Stimulated activated effector memory CD8-positive, alpha-beta T cell treated with anti-CD3 and anti-CD28 coated beads, Interleukin-12 subunit alpha, Interleukin-12 subunit beta, amount 100 ng/mL, for 72 hours (primary cell): ENCODE results near the gene RMND5B.
"Not testable (repeated sequence)": the region's sequence is repeated elsewhere in the genome, so short reads cannot be mapped to it uniquely, and the experiment has no call there.

Experiments used
- ATAC-seq: fragments of 150-1000 bp; cut with Tn5 transposase; 2 replicates; pipeline ENCODE4 v1.10.0; 2021
- DNase-seq, 2 donors: peaks; one replicate each; pipeline ENCODE4 v3.0.0; 2021 to 2022; ENCODE audit warnings: low spot score in 2 of 2
- H3K27ac Mint-ChIP-seq: one replicate; pipeline ENCODE4 v1.8.0; 2022; ENCODE audit warnings: mild to moderate bottlenecking, mixed read lengths
- H3K36me3 Mint-ChIP-seq: one replicate; pipeline ENCODE4 v1.8.0; 2022; ENCODE audit warnings: mild to moderate bottlenecking, mixed read lengths
- H3K4me1 Mint-ChIP-seq: one replicate; pipeline ENCODE4 v1.8.0; 2022; ENCODE audit warnings: mixed read lengths
- H3K4me3 Mint-ChIP-seq: one replicate; pipeline ENCODE4 v1.8.0; 2022; ENCODE audit warnings: mild to moderate bottlenecking, mixed read lengths
- H3K9me3 Mint-ChIP-seq: one replicate; pipeline ENCODE4 v1.8.0; 2022; ENCODE audit warnings: mixed read lengths

Gene RMND5B

DNA sequence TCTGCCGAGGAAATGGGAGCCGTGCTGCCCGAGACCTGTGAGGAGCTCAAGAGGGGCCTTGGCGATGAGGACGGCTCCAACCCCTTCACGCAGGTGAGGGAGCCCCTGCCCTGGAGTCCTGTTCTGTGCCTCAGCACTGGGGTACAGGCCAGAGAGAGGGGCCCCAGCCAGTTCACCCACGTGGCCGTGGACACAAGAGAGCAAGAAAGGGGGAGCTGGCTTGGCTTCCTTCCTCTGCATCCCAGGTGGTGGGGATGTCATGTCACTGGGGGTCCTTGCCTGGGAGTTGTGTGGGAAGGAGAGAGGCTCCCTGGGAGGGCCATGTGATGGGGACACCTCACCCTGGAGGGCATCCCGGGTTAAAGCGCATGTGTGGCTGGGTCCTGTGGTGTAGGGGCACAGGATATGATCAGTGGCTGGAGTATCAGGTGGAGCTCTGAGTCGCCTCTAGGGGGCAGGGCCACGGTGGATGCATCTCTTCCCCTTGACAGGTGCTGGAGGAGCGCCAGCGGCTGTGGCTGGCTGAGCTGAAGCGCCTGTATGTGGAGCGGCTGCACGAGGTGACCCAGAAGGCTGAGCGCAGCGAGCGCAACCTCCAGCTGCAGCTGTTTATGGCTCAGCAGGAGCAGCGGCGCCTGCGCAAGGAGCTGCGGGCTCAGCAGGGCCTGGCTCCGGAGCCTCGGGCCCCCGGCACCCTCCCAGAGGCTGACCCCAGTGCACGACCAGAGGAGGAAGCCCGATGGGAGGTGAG is 10.0 kb upstream of the RMND5B start:
- H3K4me3 Mint-ChIP-seq, result no peak overlapping the region
- ATAC-seq (peak; percentile 67), DNase-seq (peak in 1 of 2 donors; percentile 71)
- H3K9me3 Mint-ChIP-seq, result no peaks in the 10 kb centered on the region
- peaks cover 72% of the 10 kb centered on the region for H3K36me3 Mint-ChIP-seq
- no peak overlapping the region for H3K27ac Mint-ChIP-seq
- peaks cover 31% of the 10 kb centered on the region for H3K4me1 Mint-ChIP-seq

DNA sequence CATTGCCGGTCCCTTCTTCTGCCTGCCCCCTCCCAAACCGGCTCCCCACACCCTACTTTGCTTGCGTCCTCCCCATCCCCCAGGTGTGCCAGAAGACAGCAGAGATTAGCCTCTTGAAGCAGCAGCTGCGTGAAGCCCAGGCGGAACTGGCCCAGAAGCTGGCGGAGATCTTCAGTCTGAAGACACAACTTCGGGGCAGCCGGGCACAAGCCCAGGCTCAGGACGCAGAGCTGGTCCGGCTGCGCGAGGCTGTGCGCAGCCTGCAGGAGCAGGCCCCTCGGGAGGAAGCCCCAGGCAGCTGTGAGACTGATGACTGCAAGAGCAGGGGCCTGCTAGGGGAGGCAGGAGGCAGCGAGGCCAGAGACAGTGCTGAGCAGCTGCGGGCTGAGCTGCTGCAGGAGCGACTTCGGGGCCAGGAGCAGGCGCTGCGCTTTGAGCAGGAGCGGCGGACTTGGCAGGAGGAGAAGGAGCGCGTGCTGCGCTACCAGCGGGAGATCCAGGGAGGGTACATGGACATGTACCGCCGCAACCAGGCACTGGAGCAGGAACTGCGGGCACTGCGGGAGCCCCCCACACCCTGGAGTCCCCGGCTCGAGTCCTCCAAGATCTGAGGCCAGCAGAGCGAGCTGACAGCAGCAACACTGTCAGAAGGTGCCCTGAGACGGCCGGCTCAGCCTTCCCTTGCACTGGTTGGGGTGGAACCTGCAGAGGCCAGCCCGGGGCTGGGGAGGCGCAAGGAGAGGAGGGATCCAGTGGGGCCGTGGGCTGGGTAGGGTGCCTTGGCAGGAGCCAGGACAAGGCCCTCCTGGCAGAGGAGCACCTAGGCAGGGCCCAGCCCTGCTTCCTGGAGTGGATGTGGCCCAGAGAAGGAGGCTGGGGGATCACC is 9.2 kb upstream of the RMND5B start:
- DNase-seq (no peak), ATAC-seq (no peak)
- no peak overlapping the region for H3K27ac Mint-ChIP-seq
- peaks cover 23% of the 10 kb centered on the region for H3K4me1 Mint-ChIP-seq
- H3K36me3 Mint-ChIP-seq, result peaks cover 64% of the 10 kb centered on the region
- H3K4me3 Mint-ChIP-seq, result no peak overlapping the region
- no peaks in the 10 kb centered on the region for H3K9me3 Mint-ChIP-seq

DNA sequence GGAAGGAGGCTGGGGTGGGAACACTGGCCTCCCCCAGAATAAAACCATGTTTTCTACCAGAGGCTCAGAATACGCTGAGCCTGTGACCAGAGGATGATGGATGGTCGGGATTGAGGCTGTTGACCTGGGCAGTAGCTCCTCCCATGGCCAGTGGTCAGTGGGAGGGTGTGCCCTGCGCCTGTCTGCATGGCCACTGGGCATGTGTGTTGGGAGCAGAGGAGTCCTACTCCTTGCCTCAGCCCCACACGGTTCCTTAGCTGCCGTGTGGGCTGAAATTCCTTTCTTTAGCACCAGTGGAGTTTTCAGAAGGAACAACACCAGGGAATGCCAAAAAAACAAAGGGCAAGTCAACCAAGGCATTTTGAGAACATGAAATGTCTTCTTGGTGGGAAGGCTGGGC is 8.5 kb upstream of the RMND5B start:
- no peaks in the 10 kb centered on the region for H3K9me3 Mint-ChIP-seq
- ATAC-seq (no peak), DNase-seq (no peak)
- H3K36me3 Mint-ChIP-seq, result peaks cover 60% of the 10 kb centered on the region
- no peak overlapping the region for H3K27ac Mint-ChIP-seq
- H3K4me1 Mint-ChIP-seq, result peaks cover 16% of the 10 kb centered on the region
- H3K4me3 Mint-ChIP-seq, result no peak overlapping the region

DNA sequence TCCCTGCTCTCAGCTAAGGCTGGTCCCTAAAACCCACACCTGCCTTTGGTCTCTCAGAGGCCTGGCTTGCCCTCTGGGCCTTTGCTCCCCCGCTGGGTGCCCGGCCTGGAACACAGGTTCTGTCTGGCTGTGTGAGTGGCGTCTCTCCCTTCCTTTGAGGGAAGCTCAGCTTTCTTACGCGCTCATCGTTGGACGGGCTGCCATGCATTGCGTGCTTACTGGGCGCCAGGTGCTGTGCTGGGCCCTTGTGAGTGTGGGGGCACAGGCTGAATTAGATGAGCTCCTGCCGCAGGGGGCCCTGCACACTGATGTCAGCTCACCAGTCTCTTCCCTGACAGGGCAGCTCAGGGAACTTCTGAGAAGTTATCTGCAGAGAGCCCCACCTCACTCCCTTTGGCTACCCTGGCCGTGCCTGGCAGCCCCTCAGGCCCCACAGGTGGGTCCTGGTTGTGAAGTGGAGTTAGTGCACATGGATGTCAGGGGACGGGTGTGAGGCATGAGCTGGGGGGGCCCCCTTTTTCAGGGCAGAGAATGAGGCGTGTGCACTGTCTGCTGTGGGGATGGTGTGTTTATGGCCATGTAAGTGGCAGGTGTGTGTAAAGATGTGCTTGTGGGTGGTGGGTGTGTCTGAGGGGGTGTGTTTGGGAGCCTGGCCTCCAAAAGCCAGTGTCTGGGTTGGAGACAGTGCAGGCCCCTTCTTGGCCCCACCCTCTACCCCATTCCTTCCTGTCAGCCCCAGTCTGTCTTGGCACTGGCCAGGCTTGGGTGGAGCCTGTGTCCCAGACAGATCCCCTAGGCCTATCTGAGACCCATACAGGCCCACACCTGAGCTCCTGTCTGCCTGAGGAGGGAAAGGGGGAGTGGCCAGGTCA is 7.5 kb upstream of the RMND5B start:
- H3K4me1 Mint-ChIP-seq, result peaks cover 16% of the 10 kb centered on the region
- no peaks in the 10 kb centered on the region for H3K9me3 Mint-ChIP-seq
- ATAC-seq (peak; percentile 29), DNase-seq (no peak)
- peak overlapping the region; percentile 34 for H3K27ac Mint-ChIP-seq
- H3K4me3 Mint-ChIP-seq, result no peak overlapping the region
- peaks cover 70% of the 10 kb centered on the region for H3K36me3 Mint-ChIP-seq

DNA sequence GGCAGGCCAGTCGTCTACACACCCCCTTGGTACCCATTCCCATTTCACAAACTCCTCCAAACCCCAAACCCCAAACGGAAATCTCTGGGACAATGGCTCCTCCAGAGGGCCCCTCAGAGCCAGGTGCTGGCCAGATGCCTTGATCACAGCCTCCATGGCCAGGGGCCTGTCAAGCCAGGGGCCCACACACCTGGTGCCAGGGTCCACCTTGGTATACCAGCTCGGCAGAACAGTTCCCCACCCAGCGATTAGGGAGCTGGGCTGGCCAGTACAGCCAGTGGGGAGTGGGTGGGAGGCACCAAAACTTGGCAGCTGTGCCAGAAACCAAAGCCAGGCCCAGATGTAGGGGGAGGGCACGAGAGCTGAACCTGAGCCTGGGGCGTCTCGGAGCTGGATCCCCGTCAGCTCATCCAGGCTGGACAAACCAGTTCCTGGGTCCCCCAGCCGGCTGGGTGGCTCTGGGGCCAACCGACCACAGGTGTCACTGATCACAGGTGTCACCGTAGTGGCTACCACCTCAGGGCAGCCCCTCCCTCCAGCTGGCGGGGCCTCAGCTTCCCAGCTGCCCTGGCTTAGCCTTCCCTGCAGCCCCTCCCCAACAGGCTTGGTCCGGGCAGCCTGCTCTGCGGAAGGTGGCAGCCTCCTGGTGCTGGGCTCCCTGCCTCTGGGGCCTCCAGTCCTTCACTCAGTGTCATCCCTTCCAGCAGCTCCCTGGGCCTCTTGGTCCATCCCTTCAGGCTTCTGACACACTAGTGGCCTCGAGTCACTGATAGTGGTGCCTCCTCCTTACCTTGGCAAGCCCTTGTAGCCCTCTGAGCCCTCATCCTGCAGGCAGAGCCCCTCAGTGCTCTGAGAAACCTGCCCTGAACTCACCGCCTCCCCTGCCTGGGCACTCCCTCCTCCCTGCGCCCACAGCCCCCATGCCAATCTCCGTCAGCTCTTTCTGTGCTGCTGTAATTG is 6.6 kb upstream of the RMND5B start:
- peaks cover 74% of the 10 kb centered on the region for H3K36me3 Mint-ChIP-seq
- ATAC-seq (no peak), DNase-seq (no peak)
- H3K27ac Mint-ChIP-seq, result peak overlapping the region; percentile 84
- peaks cover 16% of the 10 kb centered on the region for H3K4me1 Mint-ChIP-seq
- H3K9me3 Mint-ChIP-seq, result no peaks in the 10 kb centered on the region
- H3K4me3 Mint-ChIP-seq, result no peak overlapping the region

DNA sequence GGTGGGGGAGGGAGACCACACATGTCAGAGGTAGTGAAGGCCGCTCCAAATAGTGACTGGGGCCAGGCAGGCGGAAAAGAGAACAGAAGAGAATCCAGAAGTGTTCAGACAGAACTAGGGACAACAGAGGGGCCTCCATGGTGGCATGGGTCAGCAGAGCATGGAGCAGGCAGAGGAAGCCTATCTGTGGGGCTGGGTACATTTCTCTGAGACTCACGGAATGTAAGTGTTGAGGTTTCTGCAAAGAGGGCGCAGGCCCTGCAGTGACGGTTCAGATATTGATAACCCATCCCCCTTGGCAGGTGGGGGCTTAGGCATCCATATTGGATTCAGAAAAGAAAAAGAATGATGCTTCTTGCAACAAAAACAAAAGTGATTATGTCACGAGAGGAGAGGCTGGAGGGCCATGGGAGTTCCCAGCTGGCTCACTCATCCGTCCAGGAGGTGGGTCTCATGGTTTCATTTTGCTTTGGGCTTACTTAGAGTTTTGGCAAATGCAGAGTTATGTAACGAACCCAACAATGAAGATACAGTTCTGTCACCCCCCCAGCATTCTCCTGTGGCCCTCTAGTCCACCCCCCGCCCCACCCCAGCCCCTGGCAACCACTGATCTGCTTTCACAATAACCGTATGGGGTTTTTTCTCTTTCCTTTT is 5.4 kb upstream of the RMND5B start:
- Mint-ChIP-seq H3K36me3 (peaks cover 73% of the 10 kb centered on the region), H3K27ac (peak overlapping the region; percentile 84), H3K4me3 (no peak overlapping the region), H3K4me1 (peaks cover 15% of the 10 kb centered on the region), H3K9me3 (no peaks in the 10 kb centered on the region)
- DNase-seq, result no peak
- no peak for ATAC-seq

GRCh38 chr5:178126556-178126955 is 4.3 kb upstream of the RMND5B start:
- no peak for DNase-seq
- H3K4me3 Mint-ChIP-seq, result no peak overlapping the region

DNA sequence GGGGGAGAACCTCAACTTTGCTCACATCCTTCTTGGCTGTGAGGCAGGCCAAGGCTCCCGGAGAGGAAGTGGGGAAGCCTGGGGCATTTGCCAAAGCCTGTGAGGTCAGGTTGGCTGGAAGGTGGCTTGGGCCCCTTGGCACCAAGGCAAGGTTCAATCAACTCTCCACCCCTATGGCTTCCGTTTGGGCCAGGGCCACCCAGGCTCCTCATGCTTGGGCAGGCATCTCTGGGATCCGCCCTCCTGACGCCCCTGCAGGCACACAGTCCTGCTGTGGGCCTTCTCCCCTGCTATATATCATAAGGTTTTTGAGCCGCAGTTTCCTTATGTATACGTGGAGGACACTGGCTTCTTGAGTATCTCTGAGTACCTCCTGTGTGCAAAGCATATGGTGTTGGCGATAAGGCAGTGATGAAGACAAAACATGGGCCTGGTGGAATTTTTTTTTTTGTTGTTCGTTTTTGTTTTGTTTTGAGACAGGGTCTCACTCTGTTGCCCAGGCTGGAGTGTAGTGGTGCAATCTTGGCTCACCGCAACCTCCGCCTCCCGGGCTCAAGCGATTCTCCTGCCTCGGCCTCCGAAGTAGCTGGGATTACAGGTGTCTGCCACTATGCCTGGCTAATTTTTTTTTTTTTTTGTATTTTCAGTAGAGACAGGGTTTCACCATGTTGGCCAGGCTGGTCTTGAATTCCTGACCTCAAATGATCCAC is 3.4 kb upstream of the RMND5B start:
- not testable (repeated sequence) for H3K9me3 Mint-ChIP-seq, ATAC-seq, DNase-seq, H3K27ac Mint-ChIP-seq, H3K4me3 Mint-ChIP-seq
- peaks cover 18% of the 10 kb centered on the region for H3K4me1 Mint-ChIP-seq
- peaks cover 63% of the 10 kb centered on the region for H3K36me3 Mint-ChIP-seq

More at GRCh38 chr5:178126556-178126955, 4.3 kb upstream of the RMND5B start:
- peaks cover 67% of the 10 kb centered on the region for H3K36me3 Mint-ChIP-seq
- ATAC-seq, result no peak
- no peak overlapping the region for H3K27ac Mint-ChIP-seq
- H3K9me3 Mint-ChIP-seq, result no peaks in the 10 kb centered on the region
- H3K4me1 Mint-ChIP-seq, result peaks cover 13% of the 10 kb centered on the region

GRCh38 chr5:178129296-178129695 is 1.5 kb upstream of the RMND5B start:
- Mint-ChIP-seq H3K4me1 (peaks cover 10% of the 10 kb centered on the region), H3K36me3 (peaks cover 54% of the 10 kb centered on the region), H3K9me3 (no peaks in the 10 kb centered on the region), H3K27ac (peak overlapping the region; percentile 70), H3K4me3 (no peak overlapping the region)
- ATAC-seq, result no peak
- no peak for DNase-seq

DNA sequence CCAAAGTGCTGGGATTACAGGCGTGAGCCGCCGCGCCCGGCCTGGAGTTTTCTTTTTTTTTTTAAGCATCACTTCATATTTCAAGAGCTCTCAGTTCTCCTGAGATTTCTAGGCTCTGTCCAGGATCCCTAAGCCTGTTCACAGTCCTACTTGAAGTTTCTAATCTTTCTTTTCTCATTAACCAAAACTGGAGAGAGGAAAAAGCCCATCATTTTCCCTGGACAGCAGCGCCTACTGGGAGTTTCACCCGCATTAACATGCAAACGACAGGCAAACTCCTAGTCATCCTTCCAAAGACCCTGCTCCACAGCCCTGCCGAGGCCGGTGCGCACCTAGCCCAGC is 609 bp upstream of the RMND5B start:
- ATAC-seq, H3K9me3 Mint-ChIP-seq, DNase-seq: not testable (repeated sequence)
- Mint-ChIP-seq H3K27ac (peak overlapping the region; percentile 29), H3K36me3 (peaks cover 51% of the 10 kb centered on the region), H3K4me3 (peak overlapping the region; percentile 71), H3K4me1 (peaks cover 10% of the 10 kb centered on the region)

- H3K9me3 Mint-ChIP-seq, result no peaks in the 10 kb centered on the region
- peaks cover 12% of the 10 kb centered on the region for H3K4me1 Mint-ChIP-seq
- peak overlapping the region; percentile 71 for H3K4me3 Mint-ChIP-seq
- no peak for ATAC-seq
- peak overlapping the region; percentile 61 for H3K27ac Mint-ChIP-seq
- DNase-seq, result no peak
- peaks cover 59% of the 10 kb centered on the region for H3K36me3 Mint-ChIP-seq
These were observed 707 bp downstream of the RMND5B start for GRCh38 chr5:178131446-178131996.

GRCh38 chr5:178136990-178137389 is 6.2 kb downstream of the RMND5B start:
- ATAC-seq, result no peak

DNA sequence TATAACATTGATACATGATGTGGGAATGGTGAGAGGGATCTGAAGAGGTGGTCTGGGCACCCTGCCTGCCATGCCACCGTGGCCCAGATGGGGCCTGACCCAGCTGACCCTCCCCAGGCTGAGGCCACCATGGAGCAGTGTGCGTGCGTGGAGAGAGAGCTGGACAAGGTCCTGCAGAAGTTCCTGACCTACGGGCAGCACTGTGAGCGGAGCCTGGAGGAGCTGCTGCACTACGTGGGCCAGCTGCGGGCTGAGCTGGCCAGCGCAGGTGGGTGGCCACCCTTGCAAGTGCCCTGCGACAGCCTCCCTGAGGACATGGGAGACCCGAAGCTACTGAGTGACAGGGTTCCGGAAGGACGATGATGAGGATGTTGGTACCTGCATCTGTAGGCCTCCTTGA is 7.2 kb downstream of the RMND5B start:
- no peaks in the 10 kb centered on the region for H3K9me3 Mint-ChIP-seq
- DNase-seq, result no peak
- peaks cover 7% of the 10 kb centered on the region for H3K4me1 Mint-ChIP-seq
- ATAC-seq, result no peak
- no peak overlapping the region for H3K27ac Mint-ChIP-seq
- peaks cover 74% of the 10 kb centered on the region for H3K36me3 Mint-ChIP-seq
- H3K4me3 Mint-ChIP-seq, result no peak overlapping the region

More at GRCh38 chr5:178136990-178137389, 6.2 kb downstream of the RMND5B start:
- Mint-ChIP-seq H3K36me3 (peaks cover 65% of the 10 kb centered on the region), H3K4me1 (peaks cover 7% of the 10 kb centered on the region), H3K4me3 (no peak overlapping the region), H3K27ac (peak overlapping the region; percentile 33), H3K9me3 (no peaks in the 10 kb centered on the region)
- no peak for DNase-seq
